HG02763 (cell line): ENCODE data around the gene PTPRM.

ENCODE experiments used
- ATAC-seq: cut with Tn5 transposase; IDR thresholded peaks from one replicate; pipeline ENCODE4 v1.9.1; 2021; ENCODE audit warnings: mild to moderate bottlenecking, moderate library complexity; ENCODE audit not compliant: unreplicated experiment

The PTPRM gene

GRCh38 chr18:8290913-8291312, 723.8 kb downstream of the PTPRM start:
- no peak for ATAC-seq

GRCh38 chr18:8293184-8293583, 726.1 kb downstream of the PTPRM start:
- ATAC-seq = no peak

GRCh38 chr18:8296886-8297616, 729.9 kb downstream of the PTPRM start:
- ATAC-seq = no peak

DNA sequence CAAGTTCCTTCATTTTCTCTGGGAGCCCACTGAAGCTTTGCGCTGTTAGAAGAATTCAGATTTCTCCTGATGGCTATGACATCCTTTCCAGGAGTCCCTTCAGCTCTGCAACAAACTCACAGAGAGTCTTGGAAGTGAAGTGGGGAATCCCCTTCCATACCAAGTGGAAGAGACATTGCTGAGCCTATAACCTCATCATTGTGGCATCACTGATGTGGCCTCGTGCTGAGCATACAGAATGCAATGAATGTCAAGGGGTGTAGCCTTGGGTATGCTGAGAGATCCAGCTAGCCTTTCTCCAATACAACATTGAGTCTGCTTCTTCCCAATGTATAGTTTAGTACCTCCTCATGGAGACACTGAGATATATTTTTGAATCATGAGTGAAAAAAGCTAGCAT, 731.1 kb downstream of the PTPRM start:
- ATAC-seq = no peak

DNA sequence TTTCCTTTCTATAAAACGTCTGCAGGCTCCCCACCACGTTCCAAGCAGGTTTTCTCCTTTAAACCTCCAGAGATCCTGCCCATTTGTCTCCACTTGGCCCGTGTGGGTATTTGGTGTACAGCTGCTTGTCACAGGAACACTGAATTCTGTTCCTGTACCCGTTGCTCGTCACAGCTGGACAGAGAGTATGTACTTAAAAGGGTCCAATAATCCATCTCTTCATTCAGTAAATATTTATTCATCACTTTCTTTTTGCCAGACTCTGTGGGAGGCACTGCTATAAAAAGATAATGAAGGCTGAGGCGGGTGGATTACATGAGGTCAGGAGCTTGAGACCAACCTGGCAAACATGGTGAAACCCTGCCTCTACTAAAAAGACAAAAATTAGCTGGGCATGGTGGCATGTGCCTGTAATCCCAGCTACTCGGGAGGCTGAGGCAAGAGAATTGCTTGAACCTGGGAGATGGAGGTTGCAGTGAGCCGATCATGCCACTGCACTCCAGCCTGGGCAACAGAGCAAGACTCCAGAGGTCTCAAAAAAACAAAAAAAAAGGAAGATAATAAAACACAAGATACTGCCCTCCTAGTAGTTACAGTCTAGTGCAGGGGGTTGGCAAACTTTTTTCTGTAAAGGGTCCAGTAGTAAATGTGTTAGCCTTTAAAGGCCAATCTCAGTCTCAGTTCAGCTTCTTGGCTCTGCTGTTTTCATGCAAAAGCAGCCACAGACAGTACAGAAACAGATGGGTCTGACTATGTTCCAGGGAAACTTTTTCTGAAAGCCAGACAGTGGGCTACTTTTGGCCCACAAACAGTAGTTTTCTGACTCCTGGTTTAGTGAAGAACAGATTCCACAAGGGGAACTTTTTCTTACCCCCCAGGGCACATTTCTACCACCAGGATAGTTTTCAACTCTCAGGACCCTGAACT, 732.2 kb downstream of the PTPRM start:
- ATAC-seq = no peak

GRCh38 chr18:8300751-8301410, 733.8 kb downstream of the PTPRM start:
- no peak for ATAC-seq

- ATAC-seq = no peak
These were observed 734.5 kb downstream of the PTPRM start for GRCh38 chr18:8301427-8302172.

GRCh38 chr18:8303151-8303755, 736.1 kb downstream of the PTPRM start:
- no peak for ATAC-seq

- ATAC-seq = no peak
These were observed 740.8 kb downstream of the PTPRM start for GRCh38 chr18:8307960-8308359.

GRCh38 chr18:8313043-8313442, 745.9 kb downstream of the PTPRM start:
- no peak for ATAC-seq

- ATAC-seq = no peak
These were observed 747.0 kb downstream of the PTPRM start for GRCh38 chr18:8314124-8314523.

- no peak for ATAC-seq
These were observed 752.8 kb downstream of the PTPRM start for GRCh38 chr18:8319798-8320489.

DNA sequence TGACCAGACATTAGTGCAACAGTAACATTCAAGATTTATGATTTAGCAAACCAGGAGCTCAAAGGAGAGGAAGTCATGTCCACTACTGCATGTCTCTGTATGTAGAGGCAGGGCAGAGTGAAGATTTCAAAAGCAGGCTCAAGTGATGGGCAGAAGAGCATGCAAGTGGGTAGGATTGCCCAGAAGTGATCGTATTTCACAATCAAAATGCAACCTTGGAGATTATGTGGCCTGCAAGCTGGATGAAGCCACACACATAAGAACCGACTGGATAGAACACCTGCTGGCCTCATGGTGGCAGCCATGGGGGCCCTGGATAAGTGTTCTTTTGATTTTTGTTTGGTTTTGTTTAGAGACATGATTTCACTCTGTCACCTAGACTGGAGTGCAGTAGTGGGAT, 755.4 kb downstream of the PTPRM start:
- no peak for ATAC-seq

- ATAC-seq = no peak
These were observed 757.4 kb downstream of the PTPRM start for GRCh38 chr18:8324343-8325065.

GRCh38 chr18:8326763-8327394, 759.8 kb downstream of the PTPRM start:
- no peak for ATAC-seq

- ATAC-seq = no peak
These were observed 761.0 kb downstream of the PTPRM start for GRCh38 chr18:8328126-8328525.

DNA sequence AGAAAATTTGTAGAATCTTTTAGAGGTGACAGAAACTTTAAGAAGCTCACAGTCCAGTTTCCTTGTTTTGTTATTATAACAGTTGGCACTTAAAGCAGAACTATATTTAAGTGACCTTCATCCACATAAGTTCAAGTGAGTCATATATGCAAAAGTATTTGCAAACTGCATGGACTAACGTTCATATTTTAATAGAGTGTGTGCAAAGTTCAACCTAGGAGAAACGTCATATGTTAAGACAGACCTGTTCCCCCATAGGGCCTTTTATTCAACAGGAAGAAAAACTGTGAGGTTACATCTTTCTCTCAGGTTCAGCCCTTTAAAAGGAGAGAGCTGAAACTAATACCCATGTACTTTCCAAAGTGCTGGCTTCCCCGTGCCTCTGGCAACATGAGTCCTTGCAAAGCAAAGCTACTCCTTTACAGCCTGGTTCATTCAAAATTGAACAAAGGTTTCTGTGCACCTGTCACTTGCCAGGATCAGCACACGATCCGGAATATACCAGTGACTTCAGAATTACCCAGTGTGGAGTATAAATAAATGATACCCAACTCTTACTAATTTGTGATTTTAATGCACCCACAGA, 762.2 kb downstream of the PTPRM start:
- no peak for ATAC-seq

DNA sequence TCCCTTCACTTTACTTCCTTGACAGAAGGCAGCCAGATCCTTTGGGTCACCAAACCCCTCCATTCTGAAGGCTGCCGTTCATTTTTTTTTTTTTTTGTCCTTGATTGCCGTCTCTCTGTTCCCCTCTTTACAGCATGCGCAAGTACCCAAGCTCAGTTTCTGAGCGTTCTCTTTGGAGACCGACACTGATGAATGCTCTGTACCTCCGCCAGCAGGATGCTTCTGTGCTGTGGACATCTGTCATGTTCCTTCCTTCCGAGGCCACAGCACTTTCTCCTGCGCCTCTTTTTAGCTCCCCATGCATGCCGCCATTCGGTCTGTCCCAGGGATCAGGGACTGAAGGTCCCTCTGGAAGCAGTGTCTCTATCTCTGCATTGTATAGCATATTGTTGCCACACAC, 763.5 kb downstream of the PTPRM start:
- ATAC-seq = no peak
